OCI-M2 (cell line): ENCODE measurements around the gene IRGQ.
A peak's percentile ranks its signal among the peaks of the same experiment; 100 is the strongest.
"Not testable (repeated sequence)": the region's sequence is repeated elsewhere in the genome, so short reads cannot be mapped to it uniquely, and the experiment has no call there.

Experiments
- DNase-seq: peaks from one replicate; lab custom pipeline; 2025; ENCODE audit not compliant: unreplicated experiment; lab: John Stamatoyannopoulos, UW

Gene IRGQ

GRCh38 chr19:43575156-43575950, 20.6 kb downstream of the IRGQ start, which contains the start of the genes PINLYP and XRCC1:
TSS of gene PINLYP (plus strand) at chr19:43575801. CDS start at chr19:43577192, 1,391 bp downstream.
TSS of gene XRCC1 (minus strand) at chr19:43575527. CDS start at chr19:43575458, 69 bp downstream.
- DNase-seq = peak; percentile 91

- no peak for DNase-seq
Observed at GRCh38 chr19:43574424-43575155, 21.3 kb downstream of the IRGQ start.

- DNase-seq = no peak
Observed at GRCh38 chr19:43572171-43572588, 23.8 kb downstream of the IRGQ start.

- no peak for DNase-seq
Observed at GRCh38 chr19:43570174-43570791, 25.7 kb downstream of the IRGQ start.

- DNase-seq = no peak
Observed at GRCh38 chr19:43569657-43570056, 26.3 kb downstream of the IRGQ start.

- DNase-seq = no peak
Observed at GRCh38 chr19:43564800-43565199, 31.1 kb downstream of the IRGQ start.

GRCh38 chr19:43563816-43564457, 32.0 kb downstream of the IRGQ start:
- DNase-seq = no peak

GRCh38 chr19:43562698-43563241, 33.2 kb downstream of the IRGQ start:
- DNase-seq = no peak

GRCh38 chr19:43562226-43562697, 33.7 kb downstream of the IRGQ start:
- DNase-seq = no peak

GRCh38 chr19:43561139-43561970, 34.6 kb downstream of the IRGQ start:
- no peak for DNase-seq

GRCh38 chr19:43560687-43561086, 35.2 kb downstream of the IRGQ start:
- no peak for DNase-seq

GRCh38 chr19:43555185-43555770, 40.7 kb downstream of the IRGQ start:
- DNase-seq = no peak

- no peak for DNase-seq
Observed at GRCh38 chr19:43554317-43554895, 41.5 kb downstream of the IRGQ start.

GRCh38 chr19:43553656-43554055, 42.3 kb downstream of the IRGQ start:
- DNase-seq = no peak

GRCh38 chr19:43552616-43553015, 43.3 kb downstream of the IRGQ start:
- no peak for DNase-seq

GRCh38 chr19:43552198-43552450, 43.8 kb downstream of the IRGQ start:
- DNase-seq = no peak

- no peak for DNase-seq
Observed at GRCh38 chr19:43551399-43552197, 44.3 kb downstream of the IRGQ start.

GRCh38 chr19:43548706-43549105, 47.2 kb downstream of the IRGQ start:
- DNase-seq = no peak

GRCh38 chr19:43547926-43548325, 48.0 kb downstream of the IRGQ start:
- not testable (repeated sequence) for DNase-seq
